Fibroblast of villous mesenchyme (primary cell): Measurements from ENCODE around the gene KPNA4. TPM values are rescaled to one million over a fixed set of nuclear protein-coding genes. Genes with fewer than 3 reads are reported as not detected.

Experiments
- DNase-seq: peaks from one replicate; pipeline ENCODE4 v3.0.0-alpha.2; 2010; ENCODE audit warnings: low read depth
- H3K4me3 ChIP-seq: 2 replicates; pipeline ENCODE4 v1.5.1; 2011; ENCODE audit warnings: low read depth, mild to moderate bottlenecking, low read length
- CTCF ChIP-seq: IDR thresholded peaks from 2 replicates; pipeline ENCODE4 v1.5.1; 2012; ENCODE audit warnings: low read depth, mild to moderate bottlenecking, low read length; ENCODE audit not compliant: insufficient read depth
- total RNA-seq: library from RNA; depleted of rRNA; stranded (reverse); fragments of >200 nt; gene quantifications from 2 replicates; pipeline ENCODE4 v1.2.3, GENCODE V29; 2012

The KPNA4 gene
- total RNA-seq, 1 donor = 61.3 TPM

GRCh38 chr3:160479376-160479775, 86.0 kb downstream of the KPNA4 start:
- H3K4me3 ChIP-seq = no peak overlapping the region
- TF ChIP-seq CTCF = no peak
- DNase-seq = no peak

GRCh38 chr3:160478338-160478737, 87.0 kb downstream of the KPNA4 start:
- H3K4me3 ChIP-seq = no peak overlapping the region
- DNase-seq = peak; percentile 65
- no peak for TF ChIP-seq CTCF

- no peak overlapping the region for H3K4me3 ChIP-seq
- no peak for TF ChIP-seq CTCF
- DNase-seq = no peak
Measured at GRCh38 chr3:160477750-160478149, 87.6 kb downstream of the KPNA4 start.

- H3K4me3 ChIP-seq = no peak overlapping the region
- no peak for DNase-seq
- no peak for TF ChIP-seq CTCF
Measured at GRCh38 chr3:160475884-160476283, 89.5 kb downstream of the KPNA4 start.

- DNase-seq = no peak
- no peak for TF ChIP-seq CTCF
Measured at GRCh38 chr3:160475153-160475552, 90.2 kb downstream of the KPNA4 start.

GRCh38 chr3:160474416-160474838, 90.9 kb downstream of the KPNA4 start:
- H3K4me3 ChIP-seq = no peak overlapping the region
- TF ChIP-seq CTCF = no peak
- peak; percentile 63 for DNase-seq

More at GRCh38 chr3:160475153-160475552, 90.2 kb downstream of the KPNA4 start:
- no peak overlapping the region for H3K4me3 ChIP-seq

- DNase-seq = peak; percentile 88
- TF ChIP-seq CTCF = no peak
- no peak overlapping the region for H3K4me3 ChIP-seq
Measured at GRCh38 chr3:160473978-160474377, 91.4 kb downstream of the KPNA4 start.
